Stomach (tissue), 9 donors: ENCODE measurements around the gene ERICH3. TPM values are rescaled to one million over a fixed set of nuclear protein-coding genes. Genes with fewer than 3 reads are reported as not detected.

ENCODE experiments used
- DNase-seq, 2 donors: peaks; one replicate each; pipeline versions ENCODE4 v3.0.0 to v3.0.0-alpha.2; 2013 to 2019
- H3K27ac ChIP-seq, 5 donors: fragments of 200-600 bp in 4 of 5; sonication (generic) in 4 of 5; one replicate each; pipeline ENCODE4 v1.5.1; 2013 to 2019; ENCODE audit warnings: mild to moderate bottlenecking in 1 of 5, moderate library complexity in 1 of 5
- H3K27me3 ChIP-seq, 3 donors: fragments of 200-600 bp; sonication (generic); one replicate each; pipeline ENCODE4 v1.5.1; 2017 to 2019; ENCODE audit warnings: mixed run types in 1 of 3
- H3K36me3 ChIP-seq, 4 donors: fragments of 200-600 bp; sonication (generic); 1 replicate in 3 of 4; 2 replicates in 1 of 4; pipeline ENCODE4 v1.5.1; 2016 to 2019
- H3K4me1 ChIP-seq, 4 donors: fragments of 200-600 bp; sonication (generic); one replicate each; pipeline ENCODE4 v1.5.1; 2016 to 2019
- H3K4me3 ChIP-seq, 4 donors: fragments of 200-600 bp; sonication (generic) in 3 of 4; one replicate each; pipeline ENCODE4 v1.5.1; 2016 to 2019; ENCODE audit warnings: mild to moderate bottlenecking in 1 of 4
- H3K9me3 ChIP-seq, 4 donors: fragments of 200-600 bp; sonication (generic); one replicate each; pipeline ENCODE4 v1.5.1; 2016 to 2019
- EP300 ChIP-seq: sonication (generic); formaldehyde crosslinking; IDR thresholded peaks from one replicate; pipeline ENCODE4 v1.6.1; 2017; ENCODE audit warnings: antibody characterized with exemption
- POLR2A ChIP-seq, 4 donors: fragments of 450-650 bp; IDR thresholded peaks; one replicate each; pipeline ENCODE4 v1.6.1; 2016; ENCODE audit warnings: antibody characterized with exemption in 4 of 4, control low read depth in 2 of 4, mild to moderate bottlenecking in 1 of 4, moderate library complexity in 1 of 4
- POLR2AphosphoS5 ChIP-seq, 3 donors: sonication (generic); formaldehyde crosslinking; IDR thresholded peaks; one replicate each; pipeline ENCODE4 v1.6.1; 2016; ENCODE audit warnings: antibody characterized with exemption in 3 of 3
- WGBS, 5 donors: extraction: QIAGEN DNeasy Blood & Tissue Kit in 3 of 5; methylation state at CpG; one replicate each; pipeline versions ENCODE4 v1.1.5 to v1.1.7; 2013 to 2018; 5-methylcytosine and 5-hydroxymethylcytosine counted together
- intact Hi-C: fragments of 100-400 bp; cut with DNase I; formaldehyde crosslinking; loops from one replicate; pipeline ENCODE4 v1.15.1; 2023; ENCODE audit warnings: low total_unique reads
- polyA plus RNA-seq, 3 donors: library from polyadenylated mRNA; stranded (reverse); fragments of 200-250 nt; gene quantifications; one replicate each; pipeline ENCODE4 v1.2.3, GENCODE V29; 2013
- total RNA-seq, 5 donors: library from RNA; depleted of rRNA; stranded (reverse); fragments of >200 nt; gene quantifications; one replicate each; pipeline versions ENCODE4 v1.1.0 to v1.2.3, GENCODE V29; 2014 to 2016
- TF ChIP-seq, protein P1 (sequence below), 7 experiments: fragments of 450-650 bp in 4 of 7; fragments of 200-600 bp in 3 of 7; sonication (generic) in 3 of 7; IDR thresholded peaks; one replicate each; pipeline ENCODE4 v1.5.1; 2016 to 2019; ENCODE audit warnings: antibody characterized with exemption in 7 of 7, control low read depth in 2 of 7, mild to moderate bottlenecking in 1 of 7
- donor health status: healthy with polysubstance abuse.
- donor health status: Bipolar disorder and iron deficiency.
- donor health status: healthy.

ERICH3 gene
- total and polyA plus RNA-seq, 8 donors, result 0.05 to 0.55 TPM; not detected in 6

DNA sequence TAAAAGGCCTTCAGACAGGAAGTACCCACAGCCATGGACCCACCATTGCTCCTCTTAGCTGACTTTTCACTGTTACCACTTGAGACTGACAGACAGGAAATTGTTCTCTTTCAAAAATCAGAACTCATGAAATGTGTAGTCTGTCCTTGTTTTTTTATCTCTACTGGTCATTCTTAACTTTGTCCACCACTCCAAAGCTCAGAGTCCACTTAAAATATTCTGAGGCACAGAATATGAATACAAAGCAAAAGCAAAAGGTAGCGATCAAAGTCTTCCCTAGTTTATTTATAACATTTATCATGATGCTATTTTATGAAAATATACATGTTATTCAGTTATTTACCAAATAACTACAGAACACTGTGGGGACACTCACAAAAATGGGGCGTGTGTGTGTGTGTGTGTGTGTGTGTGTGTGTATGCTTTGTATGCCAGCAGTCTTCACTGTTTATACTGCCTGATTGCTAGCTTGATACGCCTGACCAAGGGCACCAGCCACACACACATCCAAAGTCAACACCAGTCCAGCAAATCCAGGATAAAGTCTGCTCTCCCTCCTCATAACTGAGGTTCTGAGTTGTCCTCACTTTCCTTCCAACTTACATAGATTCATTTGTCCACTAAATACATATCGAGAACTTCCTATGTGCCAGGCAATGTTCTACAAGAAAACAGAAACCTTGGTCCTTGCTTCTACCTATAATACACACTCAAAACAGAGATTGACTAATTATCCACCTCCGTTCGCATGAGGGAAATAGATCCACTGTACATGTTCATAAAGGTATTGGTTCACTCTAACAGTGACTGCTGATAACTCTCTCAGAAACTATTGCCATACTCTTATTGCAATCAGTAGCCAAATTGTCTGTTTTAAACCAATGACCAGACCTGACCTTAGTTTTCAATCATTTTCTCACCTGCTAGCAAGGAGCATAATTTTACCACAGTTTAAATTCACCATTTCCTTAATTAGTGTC lies 79.4 kb downstream of the ERICH3 start:
- Histone ChIP-seq H3K4me3 (no peak overlapping the region), H3K27me3 (no peaks in the 10 kb centered on the region), H3K27ac (no peak overlapping the region), H3K9me3 (no peaks in the 10 kb centered on the region), H3K4me1 (no peaks in the 10 kb centered on the region), H3K36me3 (no peaks in the 10 kb centered on the region)
- intact Hi-C loops, result no loop called here
- 57 to 76% (median 67%) methylated on average over 6 of the region's 6 CpGs for WGBS, 5 donors
- TF ChIP-seq POLR2AphosphoS5 (IDR thresholded peaks at IDR 0.05) (no peak), EP300 (no peak), POLR2A (IDR thresholded peaks at IDR 0.05) (no peak)
- TF ChIP-seq, protein P1, sequence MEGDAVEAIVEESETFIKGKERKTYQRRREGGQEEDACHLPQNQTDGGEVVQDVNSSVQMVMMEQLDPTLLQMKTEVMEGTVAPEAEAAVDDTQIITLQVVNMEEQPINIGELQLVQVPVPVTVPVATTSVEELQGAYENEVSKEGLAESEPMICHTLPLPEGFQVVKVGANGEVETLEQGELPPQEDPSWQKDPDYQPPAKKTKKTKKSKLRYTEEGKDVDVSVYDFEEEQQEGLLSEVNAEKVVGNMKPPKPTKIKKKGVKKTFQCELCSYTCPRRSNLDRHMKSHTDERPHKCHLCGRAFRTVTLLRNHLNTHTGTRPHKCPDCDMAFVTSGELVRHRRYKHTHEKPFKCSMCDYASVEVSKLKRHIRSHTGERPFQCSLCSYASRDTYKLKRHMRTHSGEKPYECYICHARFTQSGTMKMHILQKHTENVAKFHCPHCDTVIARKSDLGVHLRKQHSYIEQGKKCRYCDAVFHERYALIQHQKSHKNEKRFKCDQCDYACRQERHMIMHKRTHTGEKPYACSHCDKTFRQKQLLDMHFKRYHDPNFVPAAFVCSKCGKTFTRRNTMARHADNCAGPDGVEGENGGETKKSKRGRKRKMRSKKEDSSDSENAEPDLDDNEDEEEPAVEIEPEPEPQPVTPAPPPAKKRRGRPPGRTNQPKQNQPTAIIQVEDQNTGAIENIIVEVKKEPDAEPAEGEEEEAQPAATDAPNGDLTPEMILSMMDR (IDR thresholded peaks at IDR 0.05), result no peak
- peak in 1 of 2 donors; percentile 9 for DNase-seq

DNA sequence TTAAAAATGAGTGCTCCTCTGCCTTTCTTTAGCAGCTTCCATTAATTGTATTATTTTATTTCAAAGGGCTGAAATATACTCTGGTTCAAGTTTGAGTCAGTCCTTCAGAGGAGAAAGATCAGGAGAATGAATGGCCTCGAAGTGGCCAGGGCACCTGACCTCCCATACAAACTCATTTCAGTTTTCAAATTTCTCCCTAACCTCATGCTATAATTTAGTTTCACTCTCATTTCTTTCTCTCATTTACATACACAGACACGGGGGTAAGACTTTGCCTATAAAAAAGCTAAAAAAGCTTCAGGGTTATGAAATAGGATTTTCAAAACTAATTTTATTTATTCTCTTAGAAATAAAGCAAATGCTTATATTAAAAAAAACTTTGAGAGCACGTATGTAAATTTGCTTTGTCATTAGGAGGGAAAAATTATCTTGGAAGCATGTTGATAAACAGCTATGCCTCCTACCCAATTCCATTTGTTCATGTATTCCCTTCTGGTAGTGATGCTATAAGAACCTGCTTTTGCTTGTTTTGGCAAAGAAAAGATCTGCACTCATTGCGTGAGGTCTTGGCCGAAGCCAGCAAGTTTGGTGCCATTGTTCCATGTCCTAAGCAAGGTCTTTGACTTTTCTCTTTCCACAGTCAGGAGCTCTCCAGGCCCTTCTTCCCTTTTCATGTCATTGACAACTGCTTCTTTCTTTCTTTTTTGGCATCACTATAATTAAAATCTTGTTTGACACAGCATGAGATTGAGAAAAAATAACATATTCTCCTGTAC lies 80.8 kb downstream of the ERICH3 start:
- no peak for DNase-seq
- H3K27ac ChIP-seq, result no peak overlapping the region
- H3K36me3 ChIP-seq, result no peaks in the 10 kb centered on the region
- no peaks in the 10 kb centered on the region for H3K9me3 ChIP-seq
- TF ChIP-seq POLR2A (IDR thresholded peaks at IDR 0.05) (no peak), EP300 (no peak), POLR2AphosphoS5 (IDR thresholded peaks at IDR 0.05) (no peak)
- TF ChIP-seq, protein P1 (IDR thresholded peaks at IDR 0.05), result no peak
- no peak overlapping the region for H3K4me3 ChIP-seq
- H3K4me1 ChIP-seq, result no peaks in the 10 kb centered on the region
- WGBS, 5 donors, result 59 to 77% (median 71%) methylated on average over 5 of the region's 5 CpGs
- intact Hi-C loops, result no loop called here
- H3K27me3 ChIP-seq, result no peaks in the 10 kb centered on the region

DNA sequence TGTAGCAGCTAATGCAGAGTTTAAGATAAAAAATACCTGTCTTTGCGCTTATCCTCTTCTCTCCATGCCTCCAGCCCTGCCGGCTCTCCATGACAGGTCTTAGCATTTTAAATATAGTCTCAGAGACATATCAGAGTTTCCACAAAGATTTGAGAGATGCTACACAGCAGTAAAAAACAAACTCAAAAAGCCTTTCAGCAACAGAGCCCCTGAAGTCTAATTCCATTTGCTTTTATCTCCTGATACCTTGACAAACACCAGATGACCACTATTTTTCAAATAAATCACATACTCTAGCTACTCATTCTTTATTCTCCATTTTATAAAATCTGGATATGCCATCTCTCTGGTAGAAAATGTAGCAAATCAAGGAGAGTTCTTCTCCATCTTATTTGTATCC lies 81.6 kb downstream of the ERICH3 start:
- intact Hi-C loops, result no loop called here
- Histone ChIP-seq H3K36me3 (no peaks in the 10 kb centered on the region), H3K9me3 (no peaks in the 10 kb centered on the region), H3K4me3 (no peak overlapping the region), H3K4me1 (no peaks in the 10 kb centered on the region), H3K27me3 (no peaks in the 10 kb centered on the region), H3K27ac (no peak overlapping the region)
- TF ChIP-seq, protein P1 (IDR thresholded peaks at IDR 0.05), result no peak
- TF ChIP-seq POLR2A (IDR thresholded peaks at IDR 0.05) (no peak), POLR2AphosphoS5 (IDR thresholded peaks at IDR 0.05) (no peak)
- no peak for DNase-seq
- WGBS, 5 donors, result 68 to 72% (median 70%) methylated on average over 2 of the region's 2 CpGs

DNA sequence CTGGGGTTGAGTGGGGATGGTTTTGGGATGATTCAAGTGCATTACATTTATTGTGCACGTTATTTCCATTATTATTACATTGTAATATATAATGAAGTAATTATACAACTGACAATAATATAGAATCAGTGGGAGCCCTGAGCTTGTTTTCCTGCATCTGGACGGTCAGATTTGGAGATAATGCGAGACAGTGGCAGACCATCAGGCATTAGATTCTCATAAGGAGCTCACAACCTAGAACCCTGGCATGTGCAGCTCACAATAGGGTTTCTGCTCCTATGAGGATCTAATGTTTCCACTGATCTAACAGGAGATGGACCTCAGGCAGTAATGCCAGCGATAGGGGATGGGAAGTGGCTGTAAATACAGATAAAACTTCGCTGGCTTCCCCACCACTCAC lies 83.3 kb downstream of the ERICH3 start:
- H3K27ac ChIP-seq, result no peak overlapping the region
- no peak overlapping the region for H3K4me3 ChIP-seq
- no peaks in the 10 kb centered on the region for H3K36me3 ChIP-seq
- no peaks in the 10 kb centered on the region for H3K4me1 ChIP-seq
- no peaks in the 10 kb centered on the region for H3K9me3 ChIP-seq
- 71 to 81% (median 77%) methylated on average over 5 of the region's 5 CpGs for WGBS, 5 donors
- no peak for DNase-seq
- H3K27me3 ChIP-seq, result no peaks in the 10 kb centered on the region
- TF ChIP-seq, protein P1 (IDR thresholded peaks at IDR 0.05), result no peak
- no peak for TF ChIP-seq POLR2A (IDR thresholded peaks at IDR 0.05)
- TF ChIP-seq POLR2AphosphoS5 (IDR thresholded peaks at IDR 0.05), result no peak
- no peak for TF ChIP-seq EP300
- intact Hi-C loops, result no loop called here
